HG02970 (cell line): ENCODE data around the gene CFAP91.
"Not testable (repeated sequence)": the region's sequence is repeated elsewhere in the genome, so short reads cannot be mapped to it uniquely, and the experiment has no call there.

Experiments
- ATAC-seq: cut with Tn5 transposase; IDR thresholded peaks from one replicate; pipeline ENCODE4 v1.9.1; 2021; ENCODE audit warnings: mild to moderate bottlenecking, moderate library complexity, moderate number of reproducible peaks; ENCODE audit not compliant: unreplicated experiment, low FRiP score

The CFAP91 gene

GRCh38 chr3:119676771-119677640 is 25.8 kb upstream of the CFAP91 start, which contains the start of gene COX17:
TSS of gene COX17 (minus strand) at chr3:119677406. CDS start at chr3:119677310, 96 bp downstream.
- peak; percentile 92 for ATAC-seq

GRCh38 chr3:119677641-119677934 is 25.2 kb upstream of the CFAP91 start:
- no peak for ATAC-seq

- not testable (repeated sequence) for ATAC-seq
These were observed 24.6 kb upstream of the CFAP91 start for GRCh38 chr3:119678209-119678608.

DNA sequence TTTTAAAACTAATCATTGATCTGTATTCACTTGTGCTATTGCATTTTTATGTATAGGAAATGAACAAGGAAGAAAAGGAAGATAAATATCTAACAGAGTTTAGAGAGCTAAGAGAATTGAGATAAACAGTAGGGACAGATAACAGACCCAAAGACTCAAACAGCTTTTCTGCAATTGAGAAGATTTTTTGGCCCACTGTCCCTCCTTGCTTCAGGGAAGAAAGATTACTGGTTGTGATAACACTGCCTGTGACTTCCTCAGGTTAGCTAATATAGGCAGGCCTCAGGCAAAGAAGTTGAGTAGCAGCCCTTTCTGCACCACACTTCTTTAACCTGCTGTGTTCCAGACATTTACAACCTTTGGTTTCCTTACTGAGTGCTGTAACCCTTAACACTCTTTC is 22.9 kb upstream of the CFAP91 start:
- ATAC-seq = no peak

GRCh38 chr3:119681279-119681678 is 21.5 kb upstream of the CFAP91 start:
- no peak for ATAC-seq

DNA sequence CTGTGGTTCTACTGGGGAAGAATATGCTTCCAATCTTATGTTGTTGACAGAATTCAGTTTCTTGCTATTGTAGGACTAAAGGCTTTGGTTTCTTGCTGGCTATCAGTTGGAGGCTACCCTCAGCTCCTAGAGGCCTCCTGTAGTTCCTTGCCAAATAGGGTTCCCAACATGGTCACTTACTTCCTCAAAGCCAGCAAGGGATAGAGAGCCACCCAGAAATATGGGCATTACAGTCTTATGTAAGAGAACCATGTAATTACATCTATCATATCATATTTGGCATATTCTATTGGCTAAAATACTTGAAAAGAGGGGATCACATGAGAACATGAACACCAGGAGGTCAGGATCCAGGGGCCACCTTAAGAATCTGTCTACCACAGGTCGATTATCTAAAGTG is 19.4 kb upstream of the CFAP91 start:
- no peak for ATAC-seq

- no peak for ATAC-seq
These were observed 12.7 kb upstream of the CFAP91 start for GRCh38 chr3:119690043-119690656.

DNA sequence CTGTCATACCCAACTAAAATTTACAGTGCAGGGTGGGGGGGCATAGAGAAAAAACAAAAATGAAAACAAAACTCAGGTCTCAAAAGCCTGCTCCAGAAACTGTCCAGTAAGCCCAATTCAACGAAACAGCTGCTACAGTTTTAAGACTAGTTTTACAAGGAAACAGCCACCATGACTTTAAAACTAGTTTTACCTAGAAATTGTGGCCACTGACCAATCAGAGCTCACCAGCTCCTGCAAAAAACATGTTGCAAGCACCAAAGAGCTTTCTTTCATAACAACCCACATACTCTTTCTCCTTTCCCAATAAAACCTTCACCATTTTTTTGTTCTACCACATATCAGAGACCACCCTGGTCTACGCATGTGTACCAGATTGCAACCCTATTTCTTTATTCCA is 7.3 kb upstream of the CFAP91 start:
- ATAC-seq = no peak

DNA sequence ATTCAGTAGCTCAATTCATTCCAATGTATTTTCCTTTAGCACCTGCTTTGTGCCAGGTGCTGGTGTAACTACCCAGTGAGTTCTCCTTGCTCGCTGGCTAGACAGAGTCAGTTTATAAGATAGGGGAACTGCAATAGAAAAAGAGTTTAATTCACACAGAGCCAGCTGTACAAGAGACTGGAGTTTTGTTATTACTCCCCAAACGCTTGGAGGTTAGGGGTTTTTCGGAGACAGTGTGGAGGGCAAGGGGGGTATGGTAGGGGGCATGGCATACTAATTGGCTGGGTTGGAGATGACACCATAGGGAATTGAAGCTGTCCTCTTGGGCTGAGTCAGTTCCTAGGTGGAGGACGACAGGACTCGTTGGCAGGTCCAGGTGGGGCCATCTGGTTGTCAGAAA is 5.4 kb upstream of the CFAP91 start:
- no peak for ATAC-seq

- no peak for ATAC-seq
These were observed 2.4 kb upstream of the CFAP91 start for GRCh38 chr3:119700269-119700919.

DNA sequence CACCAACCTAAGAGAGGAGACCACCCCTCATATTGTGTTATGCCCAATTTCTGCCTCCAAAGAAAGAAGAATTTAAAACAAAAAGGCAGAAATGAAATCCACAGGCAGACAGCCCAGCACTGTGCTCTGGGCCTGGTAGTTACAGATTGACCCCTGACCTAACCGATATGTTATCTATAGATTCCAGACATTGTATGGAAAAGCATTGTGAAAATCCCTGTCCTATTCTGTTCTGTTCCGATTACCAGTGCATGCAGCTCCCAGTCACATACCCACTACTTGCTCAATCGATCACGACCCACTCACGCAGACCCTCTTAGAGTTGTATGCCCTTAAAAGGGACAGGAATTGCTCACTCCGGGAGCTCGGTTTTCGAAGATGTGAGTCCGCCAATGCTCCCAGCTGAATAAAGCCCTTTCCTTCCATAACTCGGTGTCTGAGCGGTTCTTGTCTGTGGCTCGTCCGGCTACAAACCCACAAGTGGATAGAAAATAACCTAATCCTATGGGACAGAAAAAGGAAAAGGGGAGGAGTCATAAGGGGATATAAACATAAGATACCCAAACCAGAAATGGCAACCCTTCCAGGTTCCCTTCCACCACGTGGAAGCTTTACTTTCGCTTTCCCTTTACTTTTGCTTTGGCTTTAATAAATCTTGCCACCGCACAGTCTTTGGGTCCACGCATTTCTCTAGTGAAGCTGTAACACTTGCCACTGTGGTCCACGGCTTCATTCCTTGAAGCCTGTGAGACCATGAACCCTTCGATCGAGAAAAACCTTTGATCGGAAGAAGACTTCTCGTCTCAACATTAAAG is 1.7 kb upstream of the CFAP91 start:
- ATAC-seq = no peak

GRCh38 chr3:119703820-119704531 is 1.2 kb downstream of the CFAP91 start:
- no peak for ATAC-seq

GRCh38 chr3:119715105-119715504 is 12.3 kb downstream of the CFAP91 start:
- no peak for ATAC-seq

DNA sequence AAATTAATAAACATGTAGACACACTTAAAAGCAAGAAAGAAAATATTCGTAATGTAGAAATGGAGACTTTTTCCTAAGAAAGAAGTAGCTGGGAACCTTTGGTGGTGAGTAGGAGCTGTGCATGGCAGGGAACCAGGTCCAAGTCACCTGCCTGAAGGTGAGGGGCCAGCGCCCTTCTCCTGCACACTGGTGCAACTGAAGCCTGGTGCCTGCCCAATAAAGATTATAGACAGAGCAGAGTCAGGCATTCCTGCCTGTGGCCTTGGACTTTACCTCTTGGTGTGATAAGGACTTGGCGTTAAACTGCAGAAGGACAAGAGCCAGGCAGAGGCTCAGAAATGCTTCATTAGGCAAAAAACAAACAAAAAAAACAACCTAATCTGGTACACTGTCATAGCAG is 14.2 kb downstream of the CFAP91 start:
- ATAC-seq = no peak

DNA sequence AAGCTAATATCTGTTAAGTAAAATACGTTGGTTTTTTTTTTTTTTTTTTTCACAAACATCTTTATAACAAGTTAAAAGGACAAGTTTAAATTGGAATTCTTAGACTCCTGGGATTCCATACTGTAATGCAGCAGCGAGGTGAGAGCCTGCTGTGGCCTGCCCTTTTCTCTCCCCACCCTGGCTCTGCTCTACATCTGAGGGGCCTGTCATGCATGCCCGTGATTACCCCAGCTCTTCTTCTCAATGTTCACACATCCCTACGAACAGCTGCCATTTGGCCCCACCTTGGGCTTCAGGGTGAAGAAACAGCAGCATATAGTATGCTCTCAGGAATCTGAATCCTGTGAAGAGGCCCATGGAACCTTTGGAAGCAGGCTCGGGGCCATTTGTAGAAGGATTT is 14.7 kb downstream of the CFAP91 start:
- no peak for ATAC-seq

DNA sequence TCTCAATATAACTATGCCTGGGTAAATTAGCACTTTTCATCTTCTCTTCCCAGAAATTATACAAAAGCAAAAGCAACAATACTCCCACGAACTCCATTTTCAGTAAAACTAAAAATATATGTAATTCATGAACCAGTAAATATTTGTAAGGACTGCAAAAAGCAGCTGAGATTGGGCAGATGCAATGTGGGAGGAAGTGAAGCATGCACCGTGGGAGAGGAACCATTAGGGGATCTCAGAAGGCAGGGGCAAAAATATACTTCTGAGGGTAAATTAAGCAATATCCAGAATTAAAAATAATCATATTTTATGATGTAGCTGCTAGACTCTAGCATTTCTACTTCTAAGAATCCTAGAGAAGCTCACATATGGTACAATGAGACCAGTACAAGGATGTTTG is 20.2 kb downstream of the CFAP91 start:
- ATAC-seq = no peak

- no peak for ATAC-seq
These were observed 24.1 kb downstream of the CFAP91 start for GRCh38 chr3:119726909-119727308.

GRCh38 chr3:119729996-119730395 is 27.2 kb downstream of the CFAP91 start:
- ATAC-seq = no peak

GRCh38 chr3:119731560-119732343 is 28.9 kb downstream of the CFAP91 start:
- no peak for ATAC-seq
